T-cell (primary cell): ENCODE measurements around the gene PIK3AP1. TPM values are rescaled to one million over a fixed set of nuclear protein-coding genes. Genes with fewer than 3 reads are reported as not detected.

Experiments used
- ATAC-seq, 4 experiments: fragments of 200-7000 bp in 3 of 4; fragments of 150-1000 bp in 1 of 4; cut with Tn5 transposase; replicated peaks in 1 of 4; 1 replicate in 3 of 4; 2 replicates in 1 of 4; pipeline ENCODE4 v1.10.0; 2021; ENCODE audit warnings: moderate library complexity in 3 of 4, mild to moderate bottlenecking in 2 of 4, moderate number of reproducible peaks in 1 of 4
- CTCF ChIA-PET, 2 donors: fragments of 300-600 bp; sonication (Branson Sonifier 250); formaldehyde crosslinking; loops; one replicate each; lab custom pipeline; 2022; ENCODE audit warnings: antibody characterized with exemption in 2 of 2; lab: Charles Lee
- POLR2A ChIA-PET, 2 donors: fragments of 300-600 bp; sonication (Branson Sonifier 250); formaldehyde crosslinking; loops; one replicate each; lab custom pipeline; 2022; ENCODE audit warnings: antibody characterized with exemption in 2 of 2; lab: Charles Lee
- DNase-seq, 35 experiments: peaks; one replicate each; pipeline versions ENCODE4 v3.0.0 to v3.0.0-alpha.2; 2013 to 2023
- H3K27ac ChIP-seq: one replicate; pipeline ENCODE4 v1.5.1; 2013; ENCODE audit warnings: low read length
- H3K27me3 ChIP-seq, 2 experiments: replicated peaks in 1 of 2; 1 replicate in 1 of 2; 2 replicates in 1 of 2; pipeline versions ENCODE4 v1.6.1 to v1.7.0; 2013; ENCODE audit warnings: low read length in 1 of 2, mixed read lengths in 1 of 2; ENCODE audit not compliant: control insufficient read depth in 2 of 2, insufficient read depth in 2 of 2; ENCODE audit errors: extremely low read depth in 1 of 2
- H3K36me3 ChIP-seq, 2 donors: 1 replicate in 1 of 2; 2 replicates in 1 of 2; pipeline versions ENCODE4 v1.6.1 to v1.7.0; 2013; ENCODE audit warnings: low read length in 1 of 2; ENCODE audit not compliant: control insufficient read depth in 2 of 2, insufficient read depth in 1 of 2; ENCODE audit errors: extremely low read depth in 1 of 2
- H3K4me1 ChIP-seq, 2 experiments: 1 replicate in 1 of 2; 2 replicates in 1 of 2; pipeline versions ENCODE4 v1.6.1 to v1.7.0; 2013; ENCODE audit warnings: low read length in 2 of 2, mixed read lengths in 1 of 2; ENCODE audit not compliant: insufficient read depth in 2 of 2, control insufficient read depth in 1 of 2; ENCODE audit errors: extremely low read depth in 1 of 2
- H3K4me3 ChIP-seq, 2 donors: 1 replicate in 1 of 2; 2 replicates in 1 of 2; pipeline versions ENCODE4 v1.5.1 to v1.7.0; 2013; ENCODE audit warnings: mild to moderate bottlenecking in 2 of 2, low read length in 1 of 2, moderate library complexity in 1 of 2; ENCODE audit not compliant: control insufficient read depth in 1 of 2; ENCODE audit errors: extremely low read depth in 1 of 2
- H3K9me3 ChIP-seq: 2 replicates; pipeline ENCODE4 v1.7.0; 2013
- H3K27ac Mint-ChIP-seq, 2 donors: one replicate each; pipeline ENCODE4 v1.8.0; 2020 to 2021; ENCODE audit warnings: mild to moderate bottlenecking in 2 of 2, mixed read lengths in 2 of 2
- H3K27me3 Mint-ChIP-seq, 2 donors: one replicate each; pipeline ENCODE4 v1.8.0; 2021 to 2022; ENCODE audit warnings: mixed read lengths in 2 of 2
- H3K36me3 Mint-ChIP-seq: one replicate; pipeline ENCODE4 v1.8.0; 2021; ENCODE audit warnings: mixed read lengths
- H3K4me1 Mint-ChIP-seq, 3 donors: one replicate each; pipeline ENCODE4 v1.8.0; 2020 to 2022; ENCODE audit warnings: mixed read lengths in 3 of 3, mild to moderate bottlenecking in 1 of 3
- H3K4me3 Mint-ChIP-seq, 3 donors: one replicate each; pipeline ENCODE4 v1.8.0; 2020 to 2022; ENCODE audit warnings: mild to moderate bottlenecking in 3 of 3, mixed read lengths in 3 of 3, moderate library complexity in 3 of 3
- H3K9me3 Mint-ChIP-seq, 3 donors: one replicate each; pipeline ENCODE4 v1.8.0; 2020 to 2022; ENCODE audit warnings: mixed read lengths in 3 of 3
- WGBS: methylation state at CpG from one replicate; pipeline ENCODE4 v1.1.5; 2013; ENCODE audit warnings: missing lambda C conversion rate; ENCODE audit not compliant: insufficient coverage; 5-methylcytosine and 5-hydroxymethylcytosine counted together
- total RNA-seq, 35 experiments: library from RNA in 6 of 35; stranded (reverse) in 6 of 35; fragments of 120-200 nt in 1 of 35; gene quantifications; one replicate each; pipeline versions ENCODE4 v1.2.1 to v1.2.4 and lab custom pipeline; 2013 to 2026

PIK3AP1 gene
- total RNA-seq, 5 donors from 2014 or later (not counting 1 experiment from before 2014, with no cell fraction given) = 4.9 to 9.5 (median 7.9) TPM

DNA sequence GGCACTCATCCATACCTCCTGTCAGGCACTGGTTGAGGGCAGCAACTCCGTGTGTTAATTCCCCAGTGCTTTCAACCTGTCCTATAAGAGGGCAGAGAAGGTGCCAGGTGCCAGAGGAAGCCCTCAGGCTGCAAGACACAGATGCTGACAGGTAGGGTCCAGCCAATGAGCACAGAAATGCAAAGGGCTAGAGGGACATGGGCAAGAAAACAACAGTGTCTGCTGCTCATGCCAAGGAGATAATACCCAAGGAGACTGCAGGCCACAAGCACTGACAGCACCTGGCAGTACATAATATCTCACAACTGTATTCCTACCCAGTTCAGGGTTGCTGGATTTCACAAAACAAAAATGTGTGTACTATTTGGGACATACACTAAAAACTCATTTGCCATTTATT, 95.1 kb downstream of the PIK3AP1 start:
- Mint-ChIP-seq H3K27ac (no peak overlapping the region), H3K27me3 (no peaks in the 10 kb centered on the region), H3K36me3 (no peaks in the 10 kb centered on the region), H3K4me1 (no peaks in the 10 kb centered on the region), H3K9me3 (no peaks in the 10 kb centered on the region), H3K4me3 (no peak overlapping the region)
- Histone ChIP-seq H3K4me3 (no peak overlapping the region), H3K36me3 (peaks cover 0 to 17% of the 10 kb centered on the region in 2 donors), H3K27ac (no peak overlapping the region), H3K27me3 (no peaks in the 10 kb centered on the region), H3K9me3 (no peaks in the 10 kb centered on the region), H3K4me1 (no peaks in the 10 kb centered on the region)
- DNase-seq = no peak
- ChIA-PET CTCF (no interaction called here), POLR2A (no interaction called here)
- WGBS = 88% methylated on average over 1 of the region's 1 CpG
- no peak for ATAC-seq

GRCh38 chr10:96622013-96622787, 98.1 kb downstream of the PIK3AP1 start:
- no peak for DNase-seq
- Histone ChIP-seq H3K36me3 (peaks cover 0 to 17% of the 10 kb centered on the region in 2 donors), H3K27ac (no peak overlapping the region), H3K9me3 (no peaks in the 10 kb centered on the region), H3K27me3 (no peaks in the 10 kb centered on the region), H3K4me1 (no peaks in the 10 kb centered on the region), H3K4me3 (no peak overlapping the region)
- no peaks in the 10 kb centered on the region for H3K4me1 Mint-ChIP-seq
- ATAC-seq = no peak
- WGBS = no CpG with 5 or more reads among the region's 6 CpGs
- POLR2A ChIA-PET = no interaction called here
- H3K4me3 Mint-ChIP-seq = no peak overlapping the region
- no peaks in the 10 kb centered on the region for H3K9me3 Mint-ChIP-seq
- no peaks in the 10 kb centered on the region for H3K27me3 Mint-ChIP-seq
- H3K27ac Mint-ChIP-seq = no peak overlapping the region
- CTCF ChIA-PET = no interaction called here
- H3K36me3 Mint-ChIP-seq = peaks cover 2% of the 10 kb centered on the region

GRCh38 chr10:96619796-96620773, 100.2 kb downstream of the PIK3AP1 start:
- Mint-ChIP-seq H3K9me3 (no peaks in the 10 kb centered on the region), H3K36me3 (peaks cover 2% of the 10 kb centered on the region), H3K4me3 (no peak overlapping the region), H3K27me3 (no peaks in the 10 kb centered on the region), H3K27ac (no peak overlapping the region), H3K4me1 (no peaks in the 10 kb centered on the region)
- no peak for DNase-seq
- Histone ChIP-seq H3K4me3 (no peak overlapping the region), H3K4me1 (no peaks in the 10 kb centered on the region), H3K9me3 (no peaks in the 10 kb centered on the region), H3K27me3 (no peaks in the 10 kb centered on the region), H3K36me3 (peaks cover 0 to 26% of the 10 kb centered on the region in 2 donors), H3K27ac (no peak overlapping the region)
- ChIA-PET CTCF (no interaction called here), POLR2A (interaction anchor here in 1 of 2 donors (0.5 to 0.6 kb wide), 2 partner anchors 19 to 32 kb away, joined by 3 to 4 read pairs; no protein-coding TSS in a partner anchor)
- ATAC-seq = no peak
- 92% methylated on average over 10 of the region's 17 CpGs for WGBS

GRCh38 chr10:96619120-96619519, 101.2 kb downstream of the PIK3AP1 start:
- no peak overlapping the region for H3K27ac Mint-ChIP-seq
- no peaks in the 10 kb centered on the region for H3K9me3 Mint-ChIP-seq
- Histone ChIP-seq H3K9me3 (no peaks in the 10 kb centered on the region), H3K36me3 (peaks cover 0 to 26% of the 10 kb centered on the region in 2 donors), H3K27ac (no peak overlapping the region), H3K4me1 (no peaks in the 10 kb centered on the region), H3K27me3 (no peaks in the 10 kb centered on the region), H3K4me3 (no peak overlapping the region)
- peaks cover 2% of the 10 kb centered on the region for H3K36me3 Mint-ChIP-seq
- WGBS = 88% methylated on average over 2 of the region's 11 CpGs
- ChIA-PET POLR2A (interaction anchor here in 1 of 2 donors (0.6 kb wide), 1 partner anchor 33 kb away, joined by 3 read pairs; no protein-coding TSS in a partner anchor), CTCF (interaction anchor here (0.6 to 0.7 kb wide), 2 partner anchors 256 to 401 kb away, joined by 4 read pairs; no protein-coding TSS in a partner anchor)
- ATAC-seq = no peak
- no peaks in the 10 kb centered on the region for H3K4me1 Mint-ChIP-seq
- DNase-seq = no peak
- no peak overlapping the region for H3K4me3 Mint-ChIP-seq
- H3K27me3 Mint-ChIP-seq = no peaks in the 10 kb centered on the region

DNA sequence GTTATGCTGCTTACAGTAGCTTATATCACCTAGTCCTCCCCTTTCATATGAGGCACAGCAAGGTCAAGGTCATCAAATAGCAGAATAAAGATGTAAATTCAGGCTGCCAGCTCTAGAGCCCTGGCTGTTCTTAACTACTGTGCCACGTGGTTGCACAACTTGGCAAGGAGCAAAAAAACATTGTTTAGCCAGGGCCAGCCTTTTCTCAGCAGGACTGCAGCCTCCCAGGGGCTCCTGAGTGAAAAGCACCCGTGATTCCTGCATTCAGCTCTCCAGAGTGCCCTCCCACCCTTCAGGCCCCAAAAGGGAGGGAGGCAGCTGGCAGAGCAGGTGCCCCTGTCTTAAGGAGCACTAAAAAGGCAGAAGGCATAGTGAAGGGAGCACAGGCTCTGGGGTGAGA, 101.7 kb downstream of the PIK3AP1 start:
- Histone ChIP-seq H3K9me3 (no peaks in the 10 kb centered on the region), H3K4me1 (no peaks in the 10 kb centered on the region), H3K27me3 (no peaks in the 10 kb centered on the region), H3K27ac (no peak overlapping the region), H3K4me3 (no peak overlapping the region), H3K36me3 (peaks cover 0 to 28% of the 10 kb centered on the region in 2 donors)
- WGBS = 67% methylated on average over 1 of the region's 2 CpGs
- ChIA-PET POLR2A (no interaction called here), CTCF (interaction anchor here (0.6 to 0.7 kb wide), 3 partner anchors 256 to 578 kb away, joined by 3 to 4 read pairs (median 4); no protein-coding TSS in a partner anchor)
- H3K4me1 Mint-ChIP-seq = no peaks in the 10 kb centered on the region
- H3K27ac Mint-ChIP-seq = no peak overlapping the region
- ATAC-seq (no peak), DNase-seq (no peak)
- no peaks in the 10 kb centered on the region for H3K9me3 Mint-ChIP-seq
- H3K4me3 Mint-ChIP-seq = no peak overlapping the region
- no peaks in the 10 kb centered on the region for H3K27me3 Mint-ChIP-seq
- peaks cover 2% of the 10 kb centered on the region for H3K36me3 Mint-ChIP-seq

- Histone ChIP-seq H3K4me3 (no peak overlapping the region), H3K36me3 (peaks cover 0 to 28% of the 10 kb centered on the region in 2 donors), H3K9me3 (no peaks in the 10 kb centered on the region), H3K27ac (no peak overlapping the region), H3K4me1 (no peaks in the 10 kb centered on the region), H3K27me3 (no peaks in the 10 kb centered on the region)
- Mint-ChIP-seq H3K4me3 (no peak overlapping the region), H3K4me1 (no peaks in the 10 kb centered on the region), H3K27ac (no peak overlapping the region), H3K36me3 (peaks cover 2% of the 10 kb centered on the region), H3K9me3 (no peaks in the 10 kb centered on the region), H3K27me3 (no peaks in the 10 kb centered on the region)
- 91% methylated on average over 2 of the region's 4 CpGs for WGBS
- ATAC-seq (no peak), DNase-seq (no peak)
- ChIA-PET POLR2A (no interaction called here), CTCF (no interaction called here)
Measured at GRCh38 chr10:96616961-96617360, 103.4 kb downstream of the PIK3AP1 start.
